HL-60/S4 treated with phorbol 12-myristate 13-acetate at 8.2 ng/mL for 4 days and 3 days (cell line): Measurements from ENCODE around the gene STOM.

ENCODE experiments used
- in situ Hi-C: fragments of 300-500 bp; cut with MboI; formaldehyde crosslinking; loops from 2 replicates; pipeline ENCODE4 v1.15.0; 2022; ENCODE audit warnings: low sequenced_read_pairs

Gene STOM

GRCh38 chr9:121289026-121289771 is 80.9 kb downstream of the STOM start:
- in situ Hi-C loops = loop anchor here (10.0 kb wide), 1 partner anchor 74 kb away; no protein-coding TSS in a partner anchor
